HG03575 (cell line): ENCODE measurements around the gene SERGEF.

Source experiments
- ATAC-seq: cut with Tn5 transposase; IDR thresholded peaks from one replicate; pipeline ENCODE4 v1.9.1; 2021; ENCODE audit not compliant: unreplicated experiment, insufficient number of reproducible peaks, low FRiP score; ENCODE audit errors: extremely low read depth

Gene SERGEF

DNA sequence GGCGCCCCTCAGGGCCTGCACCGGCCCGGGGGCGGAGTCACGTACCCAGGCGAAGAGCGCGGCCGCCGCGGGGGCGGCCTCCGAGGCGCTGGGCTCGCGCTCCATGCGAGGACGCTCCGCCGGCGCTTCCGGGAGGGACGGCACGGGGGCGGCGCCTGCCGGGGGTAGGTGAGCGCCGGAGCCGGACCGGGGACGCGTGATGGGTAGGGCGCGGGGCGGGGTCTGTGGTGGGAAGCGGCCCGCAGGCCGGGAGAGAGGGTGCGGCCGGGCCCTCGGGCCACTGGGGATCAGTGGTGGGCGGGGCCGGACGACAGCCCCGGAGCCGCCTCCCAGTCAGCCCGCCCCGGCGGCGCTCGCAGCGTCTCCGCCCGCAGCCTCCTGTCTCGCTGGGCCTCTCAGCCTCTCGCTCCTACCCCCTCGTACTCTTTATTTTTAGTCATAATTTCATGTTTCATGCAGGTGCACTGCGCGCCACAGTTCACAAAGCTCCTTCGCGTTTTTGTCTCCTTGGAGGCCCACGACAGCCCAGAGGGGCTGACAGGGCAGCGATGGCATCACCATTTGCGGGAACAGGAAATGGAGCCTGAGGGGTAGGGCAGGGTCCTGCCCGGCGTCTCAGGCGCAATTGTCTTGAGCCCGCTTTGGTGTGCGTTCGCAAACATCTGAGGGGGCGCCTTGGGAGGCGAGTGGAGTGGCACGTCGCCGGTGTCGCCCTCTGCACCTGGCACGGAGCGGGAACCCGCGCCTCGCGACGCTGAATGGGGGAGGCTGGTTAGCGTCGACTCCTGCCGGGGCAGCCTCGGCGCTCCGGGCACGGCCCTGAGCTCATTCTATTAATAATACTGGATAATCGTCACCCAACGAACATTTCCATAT lies at the start of gene SERGEF:
SERGEF (minus strand) TSS at position 142 of the 876 bp plus-strand sequence; CDS start at position 105, 37 bp downstream.
- peak; percentile 48 for ATAC-seq

DNA sequence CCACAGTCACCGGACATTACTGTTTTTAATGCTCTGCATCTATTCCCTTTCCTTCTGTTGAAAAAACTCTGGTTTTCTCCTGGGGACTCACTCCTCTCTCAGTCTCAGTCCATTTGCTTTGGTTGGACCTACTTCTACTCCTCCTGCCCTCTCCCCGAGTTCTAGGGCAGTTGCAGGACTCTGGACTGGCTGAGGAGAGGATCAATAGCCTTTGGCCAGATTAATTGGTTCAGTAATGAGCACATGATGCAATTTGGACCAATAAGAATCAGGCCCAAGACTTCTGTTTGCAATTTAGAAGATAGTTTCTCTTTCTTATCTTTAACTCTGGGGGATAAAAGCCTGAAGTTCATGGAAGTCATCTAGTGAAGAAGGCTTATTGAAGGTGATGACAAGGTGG lies 48.5 kb upstream of the SERGEF start:
- ATAC-seq: no peak

DNA sequence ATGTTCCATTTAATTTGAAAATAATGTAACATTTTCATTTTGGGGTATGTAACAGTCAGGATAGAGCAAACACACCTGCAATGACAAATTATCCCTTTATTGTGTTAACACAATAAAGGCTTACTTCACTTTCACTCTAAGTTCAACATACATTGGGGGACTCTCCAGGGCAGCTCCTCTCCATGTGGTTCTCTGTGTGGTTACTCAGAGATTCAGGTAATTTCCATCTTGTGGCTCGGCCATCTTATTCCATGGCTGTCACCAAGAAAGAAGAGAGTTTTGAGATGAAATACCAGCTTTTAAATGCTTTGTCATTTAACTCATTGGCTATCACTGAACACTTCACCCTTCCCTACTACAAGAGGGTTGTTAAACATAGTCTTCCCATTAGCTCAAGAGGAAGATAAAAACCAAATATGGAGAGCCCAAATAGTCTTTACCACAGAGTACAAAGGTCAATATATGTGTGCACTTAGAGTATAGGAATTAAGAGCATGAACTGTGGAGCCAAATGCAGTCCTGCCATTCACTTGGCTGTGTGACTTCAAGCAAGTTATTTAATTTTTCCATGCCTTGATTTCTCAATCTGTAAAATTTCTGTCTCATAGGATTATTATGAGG lies 43.8 kb upstream of the SERGEF start:
- no peak for ATAC-seq

DNA sequence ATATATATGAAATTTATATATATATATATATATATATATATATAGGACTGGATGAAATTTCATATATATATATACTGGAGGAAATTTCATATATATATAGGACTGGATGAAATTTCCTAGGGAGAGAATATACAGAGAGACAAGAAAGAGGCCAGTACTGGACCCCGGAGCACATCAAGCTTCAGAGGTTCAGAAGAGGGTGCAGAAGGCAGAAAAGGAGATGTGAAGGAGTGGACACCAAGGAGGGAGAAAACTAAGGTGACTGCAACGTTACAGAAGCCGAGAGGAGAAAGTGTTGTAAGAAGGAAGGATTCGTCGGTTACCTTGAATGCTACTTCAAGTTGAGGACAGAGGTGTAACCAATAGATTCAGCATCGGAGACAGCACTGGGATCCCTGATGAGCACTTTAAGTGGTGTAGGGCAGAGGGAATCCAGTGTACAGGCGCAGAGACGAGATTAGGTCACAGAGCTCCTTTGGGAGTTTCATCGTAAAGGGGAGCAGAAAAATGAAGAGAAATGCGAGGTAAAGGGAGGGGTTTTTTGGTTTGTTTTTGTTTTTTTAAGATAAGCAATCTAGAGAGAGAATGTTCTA lies 41.8 kb upstream of the SERGEF start:
- ATAC-seq: no peak

DNA sequence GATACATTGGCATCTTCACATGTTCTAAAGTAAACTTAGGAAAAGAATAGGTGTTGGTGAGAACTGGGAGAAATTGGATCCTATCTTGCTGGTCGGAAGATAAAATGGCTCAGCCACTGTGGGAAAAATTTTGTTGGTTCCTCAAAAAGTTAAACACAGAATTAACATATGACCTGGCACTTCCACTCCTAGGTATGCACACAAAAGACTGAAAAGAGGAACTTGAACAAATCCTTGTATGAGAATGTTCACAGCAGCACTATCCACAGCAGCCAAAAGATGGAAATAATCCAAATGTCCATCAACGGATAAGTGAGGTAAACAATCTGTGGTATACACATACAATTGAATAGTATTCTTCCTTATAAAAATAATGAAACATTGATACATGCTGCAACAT lies 38.0 kb upstream of the SERGEF start:
- ATAC-seq: no peak

DNA sequence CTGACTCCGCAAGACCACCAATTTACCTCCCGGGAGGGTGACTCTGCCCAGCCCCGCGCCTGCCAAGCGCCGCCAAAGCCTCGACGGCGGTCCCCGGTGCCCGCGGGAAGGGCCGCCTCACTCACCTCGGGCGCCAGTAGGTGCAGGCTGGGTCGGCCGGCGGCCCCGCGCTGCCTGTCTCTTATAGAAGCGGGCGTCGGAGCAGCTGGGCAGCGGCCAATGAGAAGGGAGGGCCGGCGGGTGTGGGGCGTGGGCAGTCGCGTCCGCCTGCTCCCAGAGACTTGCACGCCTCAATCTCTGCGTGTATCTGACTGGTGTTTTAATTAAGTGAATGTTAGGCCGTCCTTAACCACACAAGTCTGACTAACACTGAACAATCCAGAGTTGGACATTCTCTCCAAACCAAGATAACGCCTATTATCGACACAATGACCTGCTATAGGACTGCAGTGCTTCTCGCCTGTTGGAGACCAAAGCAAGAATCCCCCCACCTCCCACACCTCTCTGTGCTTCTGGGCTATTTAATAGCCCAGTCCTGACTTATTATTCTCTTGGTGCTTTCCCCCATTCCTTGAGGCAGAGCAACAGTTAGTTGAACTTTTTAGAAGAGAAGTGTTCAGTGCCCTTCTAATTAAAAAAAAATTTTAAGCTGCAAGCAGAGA lies 33.4 kb upstream of the SERGEF start, which contains the start of gene TPH1:
TPH1 (minus strand) TSS at position 154 of the 662 bp plus-strand sequence. CDS start 5,507 bp downstream, outside the sequence.
- no peak for ATAC-seq

DNA sequence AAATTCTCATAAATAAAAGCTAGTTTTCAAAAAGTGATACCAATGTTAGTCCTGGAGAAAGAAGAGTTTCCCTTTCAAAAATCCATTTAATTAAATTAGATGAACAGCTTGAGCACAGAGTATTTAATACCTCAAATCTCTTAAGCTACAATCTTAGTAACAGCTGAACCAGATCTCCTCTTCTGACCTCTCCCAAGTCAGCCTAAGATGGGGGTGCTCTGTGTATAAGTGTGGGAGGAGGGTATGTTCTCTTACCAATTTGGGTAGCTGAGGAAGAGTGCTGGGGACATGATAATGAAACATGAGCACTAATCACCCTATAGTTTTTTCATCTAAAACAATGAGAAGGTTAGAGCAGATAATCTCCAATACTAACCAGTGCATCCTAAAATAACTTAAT lies 23.6 kb upstream of the SERGEF start:
- ATAC-seq: no peak

DNA sequence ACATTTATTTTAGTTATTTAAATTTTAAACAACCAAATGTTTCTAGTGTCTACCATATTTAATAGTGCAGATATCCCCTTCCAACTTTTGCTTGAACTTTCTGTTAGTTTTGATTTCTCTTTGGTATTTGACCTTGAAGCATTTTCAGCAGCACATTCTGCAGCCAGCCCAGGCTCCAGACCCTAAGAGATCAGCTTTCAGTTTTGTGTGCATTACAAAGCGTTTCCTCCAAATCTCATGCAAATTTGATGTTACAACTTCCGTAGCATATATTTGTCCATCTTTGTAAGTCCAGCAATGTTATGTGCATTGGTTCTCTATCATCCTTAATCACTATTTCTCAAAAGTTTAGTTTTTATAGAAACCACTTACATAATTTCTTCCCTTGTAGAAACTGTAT lies 14.6 kb upstream of the SERGEF start:
- no peak for ATAC-seq

DNA sequence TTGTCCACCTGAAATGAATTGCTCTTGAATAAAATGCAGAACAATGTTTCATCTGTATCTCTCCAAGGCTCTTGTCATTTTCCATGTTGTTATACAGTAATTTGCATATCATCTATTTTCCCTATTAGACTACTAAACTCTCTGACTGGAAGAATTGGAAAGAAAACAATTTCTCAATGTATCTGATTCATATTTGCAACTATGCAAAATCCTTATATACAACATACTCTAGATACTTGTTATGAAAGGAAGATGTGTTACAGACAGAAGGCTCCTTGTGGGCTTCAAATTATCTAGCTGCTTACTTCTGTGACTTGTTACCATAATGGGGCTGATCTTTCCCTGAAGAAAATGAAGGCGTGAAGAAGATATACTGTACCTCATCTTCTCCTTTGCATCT lies 9.6 kb upstream of the SERGEF start:
- no peak for ATAC-seq

DNA sequence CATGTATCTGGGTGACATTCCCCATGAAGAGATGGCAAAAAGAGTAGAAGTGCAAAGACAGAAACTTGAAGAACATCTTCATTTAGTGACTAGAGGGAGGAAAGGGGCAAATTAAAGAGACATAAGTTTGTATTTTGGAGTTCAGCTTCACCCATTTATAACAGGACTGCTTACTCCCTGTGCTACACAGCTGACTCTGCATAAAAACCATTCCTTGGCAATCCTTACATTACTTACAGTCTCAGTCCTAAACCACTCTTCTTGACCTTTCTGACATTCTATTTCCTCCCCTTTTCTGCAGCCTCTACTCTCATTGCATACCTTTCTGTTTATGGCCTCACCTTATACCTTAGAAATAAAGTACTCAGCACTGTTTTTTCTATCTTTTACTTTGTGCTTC lies 6.8 kb upstream of the SERGEF start:
- ATAC-seq: no peak

DNA sequence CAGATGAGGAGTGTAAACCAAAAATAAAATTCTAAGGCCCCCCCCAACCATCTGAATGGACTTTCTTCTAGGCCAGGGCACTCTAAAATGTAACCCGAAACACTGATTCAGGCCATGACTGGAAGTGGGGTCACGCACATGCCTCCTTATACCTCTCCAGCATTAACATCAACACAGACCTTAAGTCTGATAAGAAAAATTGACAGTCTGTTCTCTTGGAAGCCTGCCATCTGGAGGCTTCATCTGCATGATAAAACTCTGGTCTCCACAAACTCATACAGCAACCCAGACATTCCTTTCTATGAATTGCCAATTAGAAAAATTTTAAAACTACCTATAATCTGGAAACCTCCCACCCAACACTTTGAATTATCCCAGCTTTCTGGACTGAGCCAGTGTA lies 3.9 kb upstream of the SERGEF start:
- no peak for ATAC-seq

DNA sequence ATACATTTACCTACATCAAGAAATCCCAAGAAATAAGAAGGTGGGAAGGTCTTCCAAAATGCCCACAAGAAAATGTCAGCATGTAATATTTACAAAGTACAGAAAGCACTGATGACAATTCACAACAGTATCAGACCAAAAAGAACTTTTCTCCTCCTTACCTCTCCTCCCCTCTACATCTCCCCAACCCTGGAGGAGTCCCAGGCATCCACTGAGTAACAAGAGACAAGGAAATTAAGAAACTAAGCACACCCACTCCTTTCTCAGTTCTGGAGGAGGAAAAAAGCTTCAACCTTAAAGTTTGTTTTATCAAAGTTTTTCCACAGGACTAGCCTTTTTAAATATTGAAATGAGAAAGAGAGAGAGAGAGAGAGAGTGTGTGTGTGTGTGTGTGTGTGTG lies 2.0 kb upstream of the SERGEF start:
- ATAC-seq: no peak

DNA sequence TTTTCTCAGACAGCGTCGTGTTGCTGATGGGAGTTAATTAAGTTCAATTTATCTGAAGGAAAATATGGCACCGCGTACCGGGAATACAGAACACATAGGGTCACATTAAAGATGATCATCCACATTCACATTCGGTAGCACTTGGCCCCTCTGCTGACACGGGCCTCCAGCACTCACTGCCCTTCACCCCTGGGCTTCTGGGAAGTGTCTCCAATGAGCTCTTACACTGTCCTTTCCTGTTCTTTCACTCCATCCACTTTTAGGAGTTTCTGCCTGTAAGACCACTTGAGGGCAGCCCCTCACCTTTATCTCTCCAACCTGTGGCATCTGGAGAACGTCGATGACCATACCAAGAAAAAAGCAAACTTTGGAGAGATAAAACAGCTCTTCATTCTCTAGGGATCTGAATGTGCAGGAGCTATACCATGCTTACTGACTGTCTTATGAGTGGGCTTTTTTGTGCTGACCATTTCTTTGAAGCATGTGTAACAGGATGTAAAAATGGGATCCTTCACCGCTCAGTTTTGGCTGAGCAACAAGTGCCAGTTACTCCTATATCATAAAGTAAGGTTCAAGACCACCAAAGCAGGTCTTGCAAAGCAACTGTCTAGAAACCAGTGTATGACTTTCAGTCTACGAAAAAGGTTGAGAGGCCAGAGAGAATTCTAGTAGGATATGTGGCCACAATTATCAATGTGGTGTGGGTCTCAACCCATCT lies 1.1 kb upstream of the SERGEF start:
- ATAC-seq: no peak

DNA sequence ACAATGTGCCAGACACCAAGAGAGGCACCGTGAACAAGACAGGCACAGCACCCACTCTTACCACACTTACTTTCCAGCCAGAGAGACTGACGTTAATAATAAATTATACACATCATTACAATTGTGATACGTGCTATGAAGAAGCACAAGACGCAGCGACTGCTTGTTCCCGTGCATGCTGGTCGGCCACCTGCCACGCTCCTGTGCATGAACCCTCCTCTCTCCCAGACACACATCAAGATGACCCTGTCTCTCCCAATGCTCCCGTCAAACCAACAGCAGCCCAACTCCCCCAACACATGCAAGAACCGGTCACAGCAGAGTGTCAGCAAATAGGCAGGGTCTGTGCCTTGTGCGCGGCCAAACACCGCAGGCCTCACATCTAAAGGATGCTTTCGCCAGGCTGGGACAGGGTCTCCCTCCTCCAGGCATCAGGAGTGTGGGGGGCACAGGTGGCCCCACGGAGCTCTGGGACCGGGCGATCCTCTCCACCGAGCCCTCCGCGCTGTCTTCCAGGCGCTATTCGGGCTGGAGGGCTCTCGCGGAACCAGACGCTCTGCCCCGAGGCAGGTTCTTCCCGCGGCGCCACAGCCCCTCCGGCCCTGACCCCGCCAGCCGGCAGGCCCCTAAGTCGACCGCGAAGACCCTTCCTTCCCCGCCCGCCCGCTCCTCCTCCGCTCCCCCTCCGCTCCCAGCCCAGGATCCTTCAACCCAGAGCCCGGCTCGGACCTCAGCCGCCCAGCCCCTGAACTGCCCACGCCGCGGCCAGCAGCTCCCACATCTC lies 533 bp downstream of the SERGEF start:
- no peak for ATAC-seq

DNA sequence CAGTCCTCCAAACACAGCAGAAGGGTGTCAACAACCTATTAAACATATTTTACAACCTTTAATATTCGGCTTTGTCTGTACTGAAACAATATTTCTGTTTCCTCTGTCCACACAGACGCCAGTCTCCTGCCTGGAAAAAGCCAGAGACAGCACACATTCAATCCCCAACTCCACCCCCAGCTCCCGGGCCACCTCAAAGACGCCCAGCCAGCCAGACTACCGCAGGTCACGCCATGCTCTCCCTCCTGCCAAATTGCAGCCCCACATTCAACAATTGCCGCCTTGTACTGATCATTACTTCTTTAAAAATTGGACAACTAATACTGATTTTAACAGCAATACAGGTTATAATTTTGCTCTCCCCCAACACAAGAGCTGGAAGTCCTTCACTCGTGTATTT lies 1.2 kb downstream of the SERGEF start:
- ATAC-seq: no peak

DNA sequence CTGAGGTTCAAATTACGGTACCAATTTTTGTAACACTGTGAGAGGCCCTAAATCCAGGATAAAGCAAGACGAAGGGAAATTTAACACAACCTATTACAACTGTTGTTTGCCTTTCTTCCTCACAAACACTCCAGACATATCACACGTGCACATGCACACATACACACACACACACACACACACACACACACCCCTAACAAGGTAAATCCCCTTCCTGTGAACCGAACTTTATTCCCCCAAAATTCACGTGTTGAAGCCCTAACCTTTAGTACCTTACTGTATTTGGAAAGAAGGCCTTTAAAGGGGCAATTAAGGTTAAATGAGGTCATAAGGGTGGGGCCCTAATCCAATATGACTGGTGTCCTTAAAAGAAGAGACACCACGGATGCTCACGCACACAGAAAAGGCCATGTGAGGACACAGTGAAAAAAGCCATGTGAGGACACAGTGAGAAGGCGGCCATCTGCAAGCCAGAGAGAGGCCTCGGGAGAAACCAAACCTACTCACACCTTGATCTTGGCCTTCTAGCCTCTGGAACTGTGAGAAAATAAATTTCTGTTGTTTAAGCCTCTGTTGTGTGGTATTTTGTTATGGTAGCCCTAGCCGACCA lies 1.8 kb downstream of the SERGEF start:
- no peak for ATAC-seq

DNA sequence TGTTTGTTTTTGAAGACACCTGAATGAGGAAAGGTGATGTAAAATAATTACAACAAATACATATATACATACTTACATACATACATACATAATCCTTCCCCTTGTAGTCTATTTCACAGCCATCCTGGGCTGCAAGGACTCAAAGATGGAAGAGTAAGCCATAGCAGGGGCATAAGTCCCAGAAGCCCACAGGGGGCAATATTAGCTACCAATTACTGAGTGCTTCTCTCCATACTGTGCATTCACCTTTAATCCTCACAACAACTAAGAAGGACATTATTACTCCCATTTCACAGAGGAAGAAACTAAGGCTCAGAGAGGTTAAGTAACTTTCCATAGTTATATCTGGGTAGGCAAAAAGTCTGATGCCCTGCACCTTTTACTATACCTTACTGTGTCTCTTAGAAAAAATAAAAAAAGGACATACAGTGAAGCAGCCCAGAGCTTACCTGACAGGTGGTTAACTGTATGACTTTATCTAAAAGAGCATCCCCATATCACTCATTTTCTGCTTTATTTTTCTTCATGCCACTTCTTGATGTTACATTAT lies 2.7 kb downstream of the SERGEF start:
- no peak for ATAC-seq
